Measurements from ENCODE around the gene FOXD4L1.
"Not testable (repeated sequence)": the region's sequence is repeated elsewhere in the genome, so short reads cannot be mapped to it uniquely, and the experiment has no call there.

The FOXD4L1 gene

DNA sequence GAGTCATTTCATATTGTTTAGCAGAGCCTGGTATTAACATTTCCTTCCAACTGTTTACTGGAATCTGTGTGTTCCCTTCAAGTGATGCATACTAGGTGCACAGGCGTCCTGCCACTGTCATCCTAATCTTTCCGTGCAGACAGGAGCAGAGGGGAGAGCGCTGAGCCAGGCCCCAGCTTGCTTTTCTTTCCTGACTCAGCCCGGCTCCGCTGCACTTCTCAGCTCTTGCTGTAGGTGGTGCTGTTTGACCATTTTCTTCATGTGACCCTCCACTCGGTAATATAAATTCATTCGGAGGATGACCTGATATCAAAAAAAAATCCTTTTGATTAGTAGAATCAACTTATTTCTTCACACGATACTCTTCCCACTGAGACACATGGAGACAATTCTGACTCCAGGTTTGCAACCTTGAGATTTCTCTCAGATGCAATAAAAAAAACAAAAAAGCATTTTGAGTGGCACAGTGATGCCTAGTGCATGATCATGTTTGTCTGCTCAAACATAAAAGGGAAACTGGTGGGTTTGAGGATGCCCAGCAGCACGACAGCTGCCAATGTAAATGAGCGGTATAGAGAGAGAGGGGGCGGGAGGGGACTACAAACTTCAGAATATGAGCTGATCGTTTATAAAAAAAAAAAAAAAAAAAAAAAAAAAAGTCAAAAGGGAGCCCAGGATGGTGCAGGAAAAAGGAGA lies 29.0 kb downstream of the FOXD4L1 start:
- DNase-seq: not testable (repeated sequence)

DNA sequence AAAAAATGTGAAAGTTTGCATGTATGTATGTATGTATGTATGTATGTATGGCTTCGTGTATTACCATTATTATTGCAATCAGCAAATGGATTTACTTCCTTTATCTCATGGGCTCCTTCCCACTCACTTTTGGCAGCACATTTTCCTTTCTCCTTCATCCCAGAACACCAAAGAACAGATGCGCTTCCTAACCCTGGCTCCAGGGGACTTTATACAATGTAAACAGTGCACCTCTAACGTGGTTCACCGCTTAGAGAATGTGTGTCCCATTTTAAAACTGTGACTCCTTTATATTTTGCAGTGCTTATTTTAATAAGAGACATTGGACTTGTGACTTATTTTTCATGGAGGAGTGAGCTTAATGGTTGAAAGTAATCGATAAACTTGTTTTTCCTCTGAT lies 29.7 kb downstream of the FOXD4L1 start:
- DNase-seq: not testable (repeated sequence)

DNA sequence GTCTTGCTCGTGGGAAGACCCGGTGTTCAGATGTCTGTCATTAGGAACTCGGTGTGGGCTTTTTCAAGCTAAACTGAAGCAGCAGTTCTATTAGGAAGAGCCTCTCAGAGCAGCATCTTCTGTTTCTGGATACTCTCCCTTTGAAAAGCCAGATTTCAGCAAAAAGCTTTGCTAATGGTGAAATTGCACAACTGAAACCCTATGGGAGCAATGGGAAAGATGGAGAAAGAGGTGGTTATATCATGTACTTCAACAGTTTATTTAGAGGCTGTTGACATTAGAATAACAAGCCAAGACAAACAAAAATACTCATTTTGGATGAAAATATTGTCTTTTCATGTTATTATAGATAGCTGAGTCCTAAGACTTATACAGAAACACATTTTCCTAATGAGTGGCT lies 30.4 kb downstream of the FOXD4L1 start:
- DNase-seq: not testable (repeated sequence)

DNA sequence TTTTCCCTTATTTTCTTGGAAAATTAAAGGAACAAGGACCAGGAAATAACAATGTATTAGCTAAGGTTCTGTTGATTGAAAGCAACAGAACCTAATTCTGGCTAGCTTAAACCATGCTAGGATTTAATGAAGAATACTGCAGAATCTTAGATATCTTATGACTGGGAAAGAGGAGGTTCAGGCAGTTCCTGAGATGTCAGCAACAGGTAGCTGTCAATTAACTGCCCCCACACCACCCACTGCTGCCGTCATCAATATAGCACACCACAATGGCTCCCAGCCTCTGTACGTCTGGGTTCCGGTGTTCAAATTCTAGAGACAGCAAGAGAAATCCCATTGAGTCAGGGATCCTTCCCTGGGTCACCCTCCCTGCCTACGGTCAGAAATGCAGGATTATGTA lies 34.5 kb downstream of the FOXD4L1 start:
- DNase-seq: not testable (repeated sequence)

DNA sequence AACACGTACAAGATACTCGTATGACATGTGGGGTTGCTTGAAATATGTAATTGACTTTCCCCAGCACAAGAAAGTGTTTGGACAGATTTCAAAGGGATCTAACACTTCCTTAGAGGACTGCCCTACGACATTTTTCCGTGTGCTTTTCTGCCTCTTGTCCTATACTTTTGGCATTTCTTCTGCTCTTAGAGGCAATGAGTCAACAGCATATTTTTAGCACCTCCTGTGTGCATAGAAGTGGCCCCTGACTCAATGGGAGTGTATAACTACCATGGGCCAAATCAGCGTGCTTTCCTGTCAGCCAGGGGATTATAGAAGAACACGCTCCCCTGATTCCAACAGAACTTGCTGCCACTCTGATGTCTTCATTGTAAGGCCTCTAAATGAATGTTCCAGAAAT lies 38.1 kb downstream of the FOXD4L1 start:
- DNase-seq: not testable (repeated sequence)

DNA sequence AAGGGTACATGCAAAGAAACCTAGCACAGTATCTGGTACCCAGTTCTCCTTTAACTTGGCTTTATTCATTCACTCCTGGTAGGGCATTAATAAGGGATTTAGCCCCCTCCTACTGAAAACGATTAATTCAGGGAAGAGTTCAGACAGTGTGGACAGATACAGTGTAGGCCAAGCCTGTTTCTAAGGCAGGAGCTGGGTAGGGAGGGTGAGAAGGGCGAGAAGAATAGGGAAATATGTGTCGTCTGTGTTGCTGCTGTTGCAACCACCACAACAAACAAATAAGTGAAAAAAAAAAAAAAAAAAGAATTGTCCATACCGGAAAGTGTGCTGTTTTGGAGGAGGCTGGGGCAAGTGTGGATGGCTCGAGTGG lies 42.4 kb downstream of the FOXD4L1 start:
- DNase-seq: not testable (repeated sequence)

DNA sequence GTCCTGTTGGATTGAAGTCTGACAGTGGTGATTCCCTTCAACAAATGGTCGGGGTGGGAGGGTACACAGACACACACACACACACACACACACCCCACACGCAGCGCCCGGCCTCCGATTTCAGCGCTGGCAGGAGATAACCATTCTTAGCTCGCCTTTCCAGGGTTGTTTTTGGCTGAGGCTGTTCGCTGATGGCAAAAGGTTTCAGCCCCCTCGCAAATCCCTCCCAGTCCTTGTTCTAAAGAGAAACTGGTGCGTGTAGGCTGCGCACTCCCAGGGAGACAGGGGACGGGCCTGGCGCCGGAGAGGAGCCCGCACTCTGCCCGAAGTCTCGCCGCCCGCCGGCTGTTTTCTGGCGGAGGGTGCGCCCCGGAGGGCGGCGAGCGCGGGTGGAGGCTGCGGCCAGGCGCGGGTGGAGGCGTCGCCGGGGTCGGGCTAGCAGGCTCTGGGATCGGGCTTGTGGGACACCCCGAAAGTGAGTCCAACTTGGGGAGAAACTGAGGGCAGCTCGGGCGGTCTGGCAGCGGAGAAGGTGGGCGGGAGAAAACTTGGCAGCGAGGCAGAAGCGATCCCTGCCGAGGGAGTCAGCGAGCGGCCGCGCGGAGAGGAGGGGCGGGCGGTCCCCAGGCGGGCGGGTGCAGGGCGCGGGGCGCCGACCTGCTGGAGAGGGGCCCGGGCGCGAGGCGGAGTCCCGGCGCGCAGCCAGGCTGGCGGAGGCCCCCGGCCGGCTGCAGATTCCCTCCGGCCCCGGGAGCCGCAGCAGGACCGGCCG lies 42.9 kb downstream of the FOXD4L1 start:
- peak; percentile 49 for DNase-seq

DNA sequence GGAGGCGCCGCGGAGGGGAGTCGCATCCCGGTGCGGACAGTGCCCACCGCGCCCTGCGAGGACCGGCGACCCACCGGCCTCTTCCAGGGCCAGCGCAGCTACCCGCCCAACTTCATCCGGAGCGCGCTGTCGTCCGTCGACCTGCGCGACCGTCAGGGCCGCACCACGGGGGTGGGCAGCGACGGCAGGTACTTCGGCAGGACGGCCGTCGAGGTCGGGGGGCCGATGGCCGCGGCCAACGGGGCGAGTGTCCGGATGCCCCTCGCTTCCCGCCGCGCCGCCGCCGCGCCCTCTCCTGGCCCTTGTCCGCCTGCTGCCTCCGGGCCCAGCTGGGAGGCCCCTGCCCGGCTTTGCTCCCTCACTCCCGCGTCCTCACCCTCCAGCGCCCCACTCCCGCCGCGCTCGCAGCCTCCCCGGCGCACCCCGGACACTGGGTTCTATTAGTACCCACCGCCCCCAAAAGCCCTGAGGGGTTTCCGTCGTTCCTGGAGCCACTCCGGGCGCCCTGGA lies 43.6 kb downstream of the FOXD4L1 start:
- DNase-seq: peak; percentile 2

DNA sequence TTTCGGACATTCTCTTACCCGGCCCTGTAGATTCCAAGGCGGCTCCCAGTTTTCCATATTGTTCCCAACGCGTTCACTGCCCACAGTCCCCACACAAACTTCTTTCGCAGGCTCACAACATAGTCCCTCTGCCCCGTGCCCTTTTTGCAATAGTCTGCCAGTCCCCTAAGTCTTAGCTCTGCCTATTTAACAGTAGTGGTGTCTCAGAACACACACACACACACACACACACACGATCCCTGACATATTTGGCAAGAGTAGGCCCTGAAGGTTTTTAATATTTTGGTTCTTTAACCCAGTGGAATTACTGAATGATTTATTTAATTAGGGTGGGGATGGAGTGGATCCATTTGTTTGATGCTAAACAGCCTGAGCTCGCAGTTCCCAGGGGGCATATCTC lies 44.1 kb downstream of the FOXD4L1 start:
- DNase-seq: not testable (repeated sequence)
